ENCODE results near the gene LCE7A.

LCE7A gene

GRCh38 chr1:152880316-152880715 lies 20.5 kb downstream of the LCE7A start:
- DNase-seq (ENCODE audit: low read depth) = no peak

GRCh38 chr1:152880907-152881306 lies 21.1 kb downstream of the LCE7A start:
- DNase-seq (ENCODE audit: low read depth) = no peak

- DNase-seq (ENCODE audit: low read depth) = no peak
Measured at GRCh38 chr1:152884085-152884484, 24.3 kb downstream of the LCE7A start.

- DNase-seq (ENCODE audit: low read depth) = no peak
Measured at GRCh38 chr1:152884506-152884905, 24.7 kb downstream of the LCE7A start.

DNA sequence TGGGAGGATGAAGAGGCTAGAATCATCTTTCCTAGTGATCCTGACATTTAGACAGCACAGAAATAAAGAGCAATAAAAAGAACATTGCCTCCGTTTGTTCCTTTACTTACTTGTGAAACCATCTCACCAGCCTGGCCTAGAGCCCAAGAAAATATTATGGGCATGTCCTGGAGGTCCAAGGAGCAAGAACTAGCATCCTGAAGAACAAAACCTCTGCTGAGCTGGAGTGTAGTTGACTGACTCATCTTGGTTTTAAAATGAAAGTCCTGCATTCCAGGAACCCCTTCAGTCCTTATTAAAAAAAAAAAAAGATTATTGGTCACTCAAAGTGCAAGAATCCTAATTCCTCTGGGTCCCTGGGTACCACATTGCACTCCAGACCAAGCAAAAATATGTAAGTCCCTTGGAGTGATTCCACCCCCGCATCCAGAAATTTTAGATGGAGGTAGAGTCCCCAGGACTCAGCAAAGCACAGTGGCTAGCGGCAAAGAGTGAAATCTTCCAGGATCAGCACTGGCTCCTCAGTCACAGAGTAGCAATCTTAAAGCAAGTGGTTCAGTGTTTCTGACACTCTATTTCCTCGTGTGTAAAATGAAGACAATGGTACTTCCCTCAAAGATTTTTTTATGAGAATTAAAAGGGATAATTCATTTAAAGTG lies 25.3 kb downstream of the LCE7A start:
- no peak for DNase-seq (ENCODE audit: low read depth)

DNA sequence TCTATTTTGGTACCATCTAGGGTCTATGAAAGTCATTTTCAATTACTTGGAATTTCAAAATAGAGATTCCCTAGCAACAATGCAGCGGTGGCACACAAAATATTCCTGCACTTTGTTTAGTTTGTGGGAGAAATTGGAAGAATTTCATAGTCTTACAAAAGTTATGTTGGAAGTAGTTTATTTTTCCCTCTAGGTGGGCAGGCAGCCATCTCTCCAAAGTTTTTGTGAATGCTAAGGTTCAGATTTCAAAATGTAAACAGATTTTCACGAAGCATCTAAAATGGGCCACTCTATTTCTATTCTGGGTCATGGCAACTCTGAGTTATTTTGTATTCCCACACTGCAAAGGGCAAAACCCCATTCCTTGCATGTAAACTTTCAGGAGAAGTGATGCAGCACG lies 26.3 kb downstream of the LCE7A start:
- DNase-seq (ENCODE audit: low read depth) = no peak

GRCh38 chr1:152886758-152887409 lies 27.1 kb downstream of the LCE7A start:
- no peak for DNase-seq (ENCODE audit: low read depth)

- DNase-seq (ENCODE audit: low read depth) = no peak
Measured at GRCh38 chr1:152888126-152888525, 28.3 kb downstream of the LCE7A start.

- no peak for DNase-seq (ENCODE audit: low read depth)
Measured at GRCh38 chr1:152899027-152899426, 39.2 kb downstream of the LCE7A start.

- DNase-seq (ENCODE audit: low read depth) = no peak
Measured at GRCh38 chr1:152899883-152900282, 40.1 kb downstream of the LCE7A start.

- DNase-seq (ENCODE audit: low read depth) = no peak
Measured at GRCh38 chr1:152901631-152902030, 41.8 kb downstream of the LCE7A start.

GRCh38 chr1:152902636-152903035 lies 42.8 kb downstream of the LCE7A start:
- no peak for DNase-seq (ENCODE audit: low read depth)

DNA sequence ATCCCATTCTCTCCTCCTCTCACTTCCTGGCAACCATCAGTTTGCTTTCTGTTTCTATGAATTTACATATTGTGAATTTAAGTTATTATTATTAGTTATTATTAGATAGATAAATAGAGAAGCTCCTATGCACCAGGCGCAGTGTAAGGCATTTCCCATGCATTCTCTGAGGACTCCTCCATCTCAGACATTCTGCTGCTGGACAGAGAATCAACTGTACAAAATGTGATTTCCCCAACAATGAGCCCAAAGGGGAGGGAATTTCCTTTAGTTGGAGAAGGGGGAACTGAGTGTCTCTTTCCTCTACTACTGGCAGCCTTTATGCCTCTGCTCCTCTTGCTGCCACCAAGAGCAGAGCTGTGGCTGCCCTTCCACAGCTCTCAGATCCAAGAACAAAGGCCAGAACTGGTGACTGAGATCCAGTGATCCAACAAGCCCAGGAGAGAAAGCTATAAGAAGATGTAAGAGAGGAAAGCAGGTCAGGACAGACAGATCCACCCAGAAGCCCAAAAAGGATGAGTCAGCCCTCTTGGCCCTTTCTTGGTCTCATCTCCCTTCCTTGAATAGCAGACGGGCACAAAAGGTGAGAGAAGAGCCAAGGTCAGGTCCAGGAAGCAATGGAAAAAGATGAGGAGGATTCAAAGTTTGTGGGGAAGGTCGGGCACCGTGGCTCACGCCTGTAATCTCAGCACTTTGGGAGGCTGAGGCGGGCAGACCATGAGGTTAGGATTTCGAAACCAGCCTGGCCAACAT lies 45.1 kb downstream of the LCE7A start:
- DNase-seq (ENCODE audit: low read depth) = no peak

DNA sequence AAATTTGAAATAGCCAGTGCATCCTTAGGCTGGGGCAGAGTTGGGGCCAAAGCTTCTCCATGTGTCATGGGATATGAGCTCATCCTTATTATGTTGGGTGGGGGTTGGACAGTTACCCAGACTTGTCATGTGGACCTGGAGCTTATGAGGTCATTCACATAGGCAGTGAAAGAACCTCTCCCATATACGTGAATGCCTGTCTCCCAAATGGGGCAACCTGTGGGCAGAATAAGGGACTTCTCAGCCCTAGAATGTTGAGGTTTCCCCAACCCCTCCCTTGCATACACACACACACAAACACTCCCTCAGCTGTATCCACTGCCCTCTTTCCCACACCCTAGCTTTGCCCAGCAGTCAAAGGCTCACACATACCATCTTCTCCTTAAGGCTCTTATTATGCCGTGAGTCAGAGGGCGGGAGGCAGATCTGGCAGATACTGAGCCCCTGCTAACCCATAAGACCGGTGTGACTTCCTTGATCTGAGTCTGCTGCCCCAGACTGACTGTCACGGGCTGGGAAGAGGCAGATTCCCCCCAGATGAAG lies 46.3 kb downstream of the LCE7A start:
- DNase-seq (ENCODE audit: low read depth) = no peak

DNA sequence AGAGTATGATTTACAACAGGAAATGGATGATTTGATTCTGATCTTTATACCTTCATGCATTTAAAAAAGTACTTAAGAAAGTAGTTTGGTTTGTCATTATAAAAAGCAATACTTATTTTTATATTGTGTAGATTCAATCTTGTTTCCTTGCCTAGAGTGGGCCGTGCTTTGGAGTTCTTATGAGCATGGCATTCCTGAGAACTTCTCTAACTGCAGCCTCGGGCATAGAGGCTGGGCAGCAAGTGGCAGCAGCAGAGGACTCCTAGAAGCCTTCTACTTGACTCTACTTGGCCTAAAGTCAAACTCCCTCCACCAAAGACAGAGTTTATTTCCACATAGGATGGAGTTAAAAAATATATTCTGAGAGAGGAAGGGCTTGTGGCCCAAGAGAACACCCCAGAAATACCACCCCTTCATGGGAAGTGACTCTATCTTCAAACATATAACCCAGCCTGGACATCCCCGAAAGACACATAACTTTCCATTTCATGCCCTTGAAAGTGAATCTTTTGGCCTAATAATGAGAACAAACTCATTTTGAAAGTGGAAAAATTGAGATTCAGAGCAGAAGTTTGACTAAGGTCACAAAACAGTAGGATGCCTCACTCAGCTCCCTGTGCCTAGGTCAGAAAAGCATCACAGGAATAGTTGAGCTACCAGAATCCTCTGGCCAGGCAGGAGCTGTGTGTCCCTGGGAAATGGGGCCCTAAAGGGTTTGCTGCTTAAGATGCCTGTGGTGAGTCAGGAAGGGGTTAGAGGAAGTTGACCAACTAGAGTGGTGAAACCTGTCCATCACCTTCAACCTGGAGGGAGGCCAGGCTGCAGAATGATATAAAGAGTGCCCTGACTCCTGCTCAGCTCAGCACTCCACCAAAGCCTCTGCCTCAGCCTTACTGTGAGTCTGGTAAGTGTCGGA lies 48.1 kb downstream of the LCE7A start, which contains the start of gene IVL:
TSS of gene IVL (plus strand) at position 861 of the 916 bp plus-strand sequence. CDS start 1,252 bp downstream, outside the sequence.
- DNase-seq (ENCODE audit: low read depth) = no peak

GRCh38 chr1:152909206-152909605 lies 49.4 kb downstream of the LCE7A start:
- DNase-seq (ENCODE audit: low read depth) = no peak

Data from fibroblast of the conjunctiva (primary cell).